Left ventricle myocardium inferior (tissue), 1 donor: ENCODE data around the gene CCDC170. TPM values are rescaled to one million over a fixed set of nuclear protein-coding genes. Genes with fewer than 3 reads are reported as not detected.

Experiments
- DNase-seq: peaks from one replicate; pipeline ENCODE4 v3.0.0-alpha.2; 2020
- H3K27ac ChIP-seq: fragments of 200-600 bp; replicated peaks from 2 replicates; pipeline ENCODE4 v1.8.0; 2021
- H3K27me3 ChIP-seq: fragments of 200-600 bp; 2 replicates; pipeline ENCODE4 v1.8.0; 2021; ENCODE audit warnings: low read depth
- H3K36me3 ChIP-seq: fragments of 200-600 bp; 2 replicates; pipeline ENCODE4 v1.8.0; 2021
- H3K4me1 ChIP-seq: fragments of 200-600 bp; 2 replicates; pipeline ENCODE4 v1.8.0; 2021
- H3K4me3 ChIP-seq: fragments of 200-600 bp; 2 replicates; pipeline ENCODE4 v1.8.0; 2021; ENCODE audit warnings: mild to moderate bottlenecking, moderate library complexity
- H3K9me3 ChIP-seq: fragments of 200-600 bp; replicated peaks from 2 replicates; pipeline ENCODE4 v1.8.0; 2021
- CTCF ChIP-seq: fragments of 200-600 bp; IDR thresholded peaks from 2 replicates; pipeline ENCODE4 v1.8.0; 2021; ENCODE audit warnings: antibody characterized with exemption, mild to moderate bottlenecking, borderline replicate concordance
- intact Hi-C: fragments of 100-400 bp; cut with micrococcal nuclease; formaldehyde crosslinking; loops from one replicate; pipeline ENCODE4 v1.11.0; 2022
- total RNA-seq: library from RNA; stranded (reverse); fragmentation: NEBNext Ultra II Directional; extraction: Animal tissue kit (Norgen Biotek cat#: 25700); gene quantifications from one replicate; pipeline ENCODE4 v1.2.1, GENCODE V29; 2021
- donor health status: DM: no; HTN: yes; CAD: no; lungs with severe emphysema.

CCDC170 gene
- total RNA-seq, 1 donor from 2014 or later = 0.36 TPM

GRCh38 chr6:151664390-151664789, 170.6 kb downstream of the CCDC170 start:
- peaks cover 25% of the 10 kb centered on the region for H3K27me3 ChIP-seq
- H3K27ac ChIP-seq = no peak overlapping the region
- no peak overlapping the region for H3K4me3 ChIP-seq
- intact Hi-C loops = no loop called here
- DNase-seq = no peak
- H3K9me3 ChIP-seq = no peaks in the 10 kb centered on the region
- no peaks in the 10 kb centered on the region for H3K36me3 ChIP-seq
- H3K4me1 ChIP-seq = no peaks in the 10 kb centered on the region
- TF ChIP-seq CTCF = no peak

GRCh38 chr6:151665329-151665728, 171.5 kb downstream of the CCDC170 start:
- no peaks in the 10 kb centered on the region for H3K36me3 ChIP-seq
- intact Hi-C loops = no loop called here
- no peak for DNase-seq
- TF ChIP-seq CTCF = no peak
- H3K27ac ChIP-seq = no peak overlapping the region
- no peaks in the 10 kb centered on the region for H3K9me3 ChIP-seq
- H3K27me3 ChIP-seq = peaks cover 25% of the 10 kb centered on the region
- H3K4me3 ChIP-seq = no peak overlapping the region
- no peaks in the 10 kb centered on the region for H3K4me1 ChIP-seq

- no peak for TF ChIP-seq CTCF
- Histone ChIP-seq H3K9me3 (no peaks in the 10 kb centered on the region), H3K4me1 (no peaks in the 10 kb centered on the region), H3K27ac (no peak overlapping the region), H3K27me3 (peaks cover 25% of the 10 kb centered on the region), H3K4me3 (no peak overlapping the region), H3K36me3 (no peaks in the 10 kb centered on the region)
- intact Hi-C loops = no loop called here
- DNase-seq = no peak
Observed at GRCh38 chr6:151666526-151666925, 172.7 kb downstream of the CCDC170 start.

GRCh38 chr6:151669208-151669560, 175.4 kb downstream of the CCDC170 start:
- Histone ChIP-seq H3K36me3 (no peaks in the 10 kb centered on the region), H3K27ac (peak overlapping the region; percentile 8), H3K4me1 (no peaks in the 10 kb centered on the region), H3K9me3 (no peaks in the 10 kb centered on the region), H3K4me3 (no peak overlapping the region), H3K27me3 (peaks cover 12% of the 10 kb centered on the region)
- TF ChIP-seq CTCF = no peak
- intact Hi-C loops = no loop called here
- DNase-seq = no peak

- H3K36me3 ChIP-seq = no peaks in the 10 kb centered on the region
Observed at GRCh38 chr6:151670116-151670515, 176.3 kb downstream of the CCDC170 start.

More at GRCh38 chr6:151670116-151670515, 176.3 kb downstream of the CCDC170 start:
- TF ChIP-seq CTCF = no peak
- Histone ChIP-seq H3K9me3 (no peaks in the 10 kb centered on the region), H3K27ac (no peak overlapping the region), H3K4me3 (no peak overlapping the region), H3K4me1 (no peaks in the 10 kb centered on the region), H3K27me3 (peaks cover 5% of the 10 kb centered on the region)
- no peak for DNase-seq
- intact Hi-C loops = no loop called here

Other genes with a start within 250 kb of the CCDC170 start
- gene ZBTB2, start 102.5 kb upstream of the CCDC170 start, total RNA-seq = 4.6 TPM
- gene RMND1, start 41.9 kb upstream of the CCDC170 start, total RNA-seq = 17.3 TPM